GM21515 (cell line): Measurements from ENCODE around the gene METTL25.

ENCODE experiments used
- ATAC-seq: cut with Tn5 transposase; IDR thresholded peaks from one replicate; pipeline ENCODE4 v1.9.1; 2021; ENCODE audit not compliant: unreplicated experiment

The METTL25 gene

GRCh38 chr12:82461836-82462235, 103.5 kb downstream of the METTL25 start:
- no peak for ATAC-seq

GRCh38 chr12:82468563-82468962, 110.2 kb downstream of the METTL25 start:
- no peak for ATAC-seq

- no peak for ATAC-seq
These were observed 112.7 kb downstream of the METTL25 start for GRCh38 chr12:82470906-82471512.

GRCh38 chr12:82473111-82473754, 114.9 kb downstream of the METTL25 start:
- no peak for ATAC-seq

- ATAC-seq: peak; percentile 72
These were observed 116.0 kb downstream of the METTL25 start for GRCh38 chr12:82474181-82474797.

GRCh38 chr12:82474798-82475184, 116.5 kb downstream of the METTL25 start:
- ATAC-seq: no peak

GRCh38 chr12:82475211-82475610, 116.9 kb downstream of the METTL25 start:
- no peak for ATAC-seq

GRCh38 chr12:82476511-82476910, 118.2 kb downstream of the METTL25 start:
- ATAC-seq: no peak

- no peak for ATAC-seq
These were observed 121.2 kb downstream of the METTL25 start for GRCh38 chr12:82479511-82479910.

GRCh38 chr12:82480606-82481005, 122.3 kb downstream of the METTL25 start:
- no peak for ATAC-seq

GRCh38 chr12:82481954-82482353, 123.6 kb downstream of the METTL25 start:
- ATAC-seq: no peak

- ATAC-seq: no peak
These were observed 128.4 kb downstream of the METTL25 start for GRCh38 chr12:82486524-82487235.

GRCh38 chr12:82504409-82504808, 146.1 kb downstream of the METTL25 start:
- ATAC-seq: no peak

GRCh38 chr12:82505150-82505549, 146.8 kb downstream of the METTL25 start:
- no peak for ATAC-seq

- no peak for ATAC-seq
These were observed 149.4 kb downstream of the METTL25 start for GRCh38 chr12:82507686-82508085.

- no peak for ATAC-seq
These were observed 152.1 kb downstream of the METTL25 start for GRCh38 chr12:82510386-82510785.

GRCh38 chr12:82514880-82515279, 156.6 kb downstream of the METTL25 start:
- ATAC-seq: no peak

GRCh38 chr12:82515652-82516051, 157.3 kb downstream of the METTL25 start:
- ATAC-seq: no peak

- peak; percentile 96 for ATAC-seq
These were observed 158.7 kb downstream of the METTL25 start for GRCh38 chr12:82517027-82517426.

- ATAC-seq: no peak
These were observed 159.5 kb downstream of the METTL25 start for GRCh38 chr12:82517808-82518207.

- ATAC-seq: no peak
These were observed 161.2 kb downstream of the METTL25 start for GRCh38 chr12:82519510-82519909.

- no peak for ATAC-seq
These were observed 164.0 kb downstream of the METTL25 start for GRCh38 chr12:82522285-82522684.
